ENCODE results near the gene CIDEB. TPM values are rescaled to one million over a fixed set of nuclear protein-coding genes. Genes with fewer than 3 reads are reported as not detected.

The CIDEB gene
- total and polyA plus RNA-seq, 2 of the 13 experiments (the other 11 are each of a cell fraction or from before 2014, with no cell fraction given), result 35.8 to 110 TPM

- TF ChIP-seq CSRNP2 (CRISPR knock-in tag; conservative IDR thresholded peaks at IDR 0.05; ENCODE audit: low read depth) (no peak), ZHX1 (CRISPR knock-in tag; IDR thresholded peaks at IDR 0.05; ENCODE audit: low read depth) (peak; percentile 78), YEATS4 (CRISPR knock-in tag; IDR thresholded peaks at IDR 0.05; ENCODE audit: borderline replicate concordance) (peak; percentile 95; the same call in 1 of the 2 replicates), CTCF (CRISPR knock-in tag; IDR thresholded peaks at IDR 0.05) (peak; percentile 99), ZBTB26 (CRISPR knock-in tag; IDR thresholded peaks at IDR 0.05; ENCODE audit: borderline replicate concordance) (peak; percentile 87; the same call in 1 of the 2 replicates), THYN1 (CRISPR knock-in tag; IDR thresholded peaks at IDR 0.05; ENCODE audit: borderline replicate concordance, low read depth) (0 out of 2 replicates have a peak, but pooled peaks have one; percentile 91), ZNF326 (CRISPR knock-in tag; IDR thresholded peaks at IDR 0.05; ENCODE audit: borderline replicate concordance) (peak; percentile 49; the same call in 1 of the 2 replicates), ZBTB40 (IDR thresholded peaks at IDR 0.05) (no peak), ZBTB40 (CRISPR knock-in tag; IDR thresholded peaks at IDR 0.05) (peak; percentile 76; the same call in 1 of the 2 replicates), ZFX (CRISPR knock-in tag; IDR thresholded peaks at IDR 0.05; ENCODE audit: low read depth) (peak; percentile 57; the same call in 1 of the 2 replicates)
These were observed at the start of gene CIDEB (continued) for GRCh38 chr14:24307575-24308341.

All from HepG2 (cell line).